OCI-LY1 (cell line): ENCODE data around the gene PRKCE.

Experiments used
- EZH2 ChIP-seq: fragments of 200-600 bp; sonication (generic), shearing (Covaris generic); IDR thresholded peaks from 2 replicates; pipeline ENCODE4 v1.8.0; 2017; ENCODE audit warnings: borderline replicate concordance, mixed run types, mild to moderate bottlenecking, antibody characterized with exemption, low read length, moderate library complexity, mixed read lengths
- TF ChIP-seq, protein P1 (sequence below): fragments of 200-600 bp; sonication (generic), shearing (Covaris generic); IDR thresholded peaks from 2 replicates; pipeline ENCODE4 v1.5.1; 2017; ENCODE audit warnings: mild to moderate bottlenecking, antibody characterized with exemption, low read length, moderate library complexity, mixed read lengths

DNA sequence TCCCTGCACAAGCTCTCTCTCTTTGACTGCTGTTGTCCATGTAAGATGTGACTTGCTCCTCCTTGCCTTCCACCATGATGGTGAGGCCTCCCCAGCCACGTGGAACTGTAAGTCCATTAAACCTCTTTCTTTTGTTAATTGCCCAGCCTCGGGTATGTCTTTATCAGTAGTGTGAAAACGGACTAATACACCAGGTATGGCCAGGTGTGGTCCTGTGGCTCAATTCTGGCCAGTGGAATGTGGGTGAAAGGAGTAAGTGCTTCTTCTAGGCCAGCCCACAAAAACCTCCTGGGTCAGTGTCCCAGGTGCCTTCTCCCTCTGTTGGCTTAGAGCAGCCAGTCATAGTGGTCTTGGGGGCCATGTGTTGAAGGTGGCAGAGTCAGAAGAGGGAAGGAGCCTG is 57.0 kb downstream of the PRKCE start:
- TF ChIP-seq, protein P1, sequence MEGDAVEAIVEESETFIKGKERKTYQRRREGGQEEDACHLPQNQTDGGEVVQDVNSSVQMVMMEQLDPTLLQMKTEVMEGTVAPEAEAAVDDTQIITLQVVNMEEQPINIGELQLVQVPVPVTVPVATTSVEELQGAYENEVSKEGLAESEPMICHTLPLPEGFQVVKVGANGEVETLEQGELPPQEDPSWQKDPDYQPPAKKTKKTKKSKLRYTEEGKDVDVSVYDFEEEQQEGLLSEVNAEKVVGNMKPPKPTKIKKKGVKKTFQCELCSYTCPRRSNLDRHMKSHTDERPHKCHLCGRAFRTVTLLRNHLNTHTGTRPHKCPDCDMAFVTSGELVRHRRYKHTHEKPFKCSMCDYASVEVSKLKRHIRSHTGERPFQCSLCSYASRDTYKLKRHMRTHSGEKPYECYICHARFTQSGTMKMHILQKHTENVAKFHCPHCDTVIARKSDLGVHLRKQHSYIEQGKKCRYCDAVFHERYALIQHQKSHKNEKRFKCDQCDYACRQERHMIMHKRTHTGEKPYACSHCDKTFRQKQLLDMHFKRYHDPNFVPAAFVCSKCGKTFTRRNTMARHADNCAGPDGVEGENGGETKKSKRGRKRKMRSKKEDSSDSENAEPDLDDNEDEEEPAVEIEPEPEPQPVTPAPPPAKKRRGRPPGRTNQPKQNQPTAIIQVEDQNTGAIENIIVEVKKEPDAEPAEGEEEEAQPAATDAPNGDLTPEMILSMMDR: no peak
- TF ChIP-seq EZH2: no peak
